Forelimb muscle (tissue), 1 donor: ENCODE measurements around the gene WIPF1. TPM values are rescaled to one million over a fixed set of nuclear protein-coding genes. Genes with fewer than 3 reads are reported as not detected.

Experiments used
- DNase-seq: peaks from one replicate; pipeline ENCODE4 v3.0.0-alpha.2; 2013; ENCODE audit warnings: low read depth
- polyA plus RNA-seq: library from polyadenylated mRNA; unstranded; fragments of 120-200 nt; gene quantifications from one replicate; pipeline ENCODE4 v1.2.1, GENCODE V29; 2013; ENCODE audit not compliant: insufficient read length

WIPF1 gene
- polyA plus RNA-seq, 1 donor = 34.2 TPM

DNA sequence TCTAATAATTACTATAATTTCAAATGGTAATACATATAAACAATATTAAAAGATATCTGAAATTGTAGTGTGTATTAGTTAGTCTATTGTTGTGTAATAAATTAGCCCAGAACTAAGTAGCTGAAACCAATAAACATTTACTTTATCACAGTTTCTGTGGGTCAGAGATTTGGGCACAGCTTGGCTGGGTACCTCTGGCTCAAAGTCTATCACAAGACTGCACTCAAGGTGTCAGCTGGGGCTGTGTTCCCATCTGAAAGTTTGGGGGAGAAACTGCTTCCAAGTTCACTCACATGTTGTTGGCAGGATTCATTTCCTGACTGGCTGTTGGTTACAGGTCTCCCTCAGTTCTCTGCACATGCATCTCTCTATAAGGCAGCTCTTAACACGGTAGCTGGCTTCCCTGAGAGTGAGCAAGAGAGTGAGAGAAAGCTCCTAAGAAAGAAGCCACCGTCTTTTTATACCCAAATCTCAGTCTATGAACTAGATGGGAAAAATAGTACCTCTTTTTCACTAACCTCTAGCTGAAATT, 25.6 kb upstream of the WIPF1 start:
- DNase-seq = no peak

DNA sequence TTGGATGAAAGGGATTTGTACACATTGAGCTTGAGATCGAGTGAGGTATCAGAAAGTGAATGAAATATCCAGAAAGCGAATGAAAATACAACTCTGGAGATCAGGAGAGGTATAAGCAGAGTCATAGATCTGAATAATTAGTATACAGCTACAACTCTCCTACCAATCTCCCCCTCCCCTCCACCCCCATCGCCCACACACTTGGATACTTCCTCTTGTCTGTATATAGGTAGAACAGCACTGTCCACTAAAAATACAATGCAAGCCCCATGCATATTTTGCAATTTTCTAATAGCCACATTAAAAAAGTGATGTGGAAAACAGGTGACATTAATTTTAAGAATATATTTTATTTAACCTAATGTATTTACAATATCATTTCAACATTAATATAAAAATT, 23.7 kb upstream of the WIPF1 start:
- DNase-seq = no peak

DNA sequence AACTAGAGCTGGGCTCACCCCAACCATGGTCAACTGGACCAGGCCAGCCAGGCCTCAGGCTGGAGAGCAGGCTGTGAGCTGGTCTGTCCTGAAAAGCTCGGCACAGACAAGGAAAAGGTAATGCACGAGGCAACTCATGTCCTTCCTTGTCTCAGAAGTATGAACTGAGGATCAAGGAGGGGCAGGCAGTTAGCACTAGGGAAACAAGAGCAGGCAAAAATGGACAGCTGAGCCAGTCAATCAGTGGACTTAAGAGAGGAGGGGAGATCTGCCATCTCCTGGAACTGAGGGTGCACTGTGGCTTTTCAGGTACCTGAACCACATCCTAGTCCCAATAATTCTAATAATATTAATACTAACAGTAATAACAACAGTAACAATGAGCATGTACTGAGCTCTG, 20.6 kb upstream of the WIPF1 start:
- DNase-seq = no peak

DNA sequence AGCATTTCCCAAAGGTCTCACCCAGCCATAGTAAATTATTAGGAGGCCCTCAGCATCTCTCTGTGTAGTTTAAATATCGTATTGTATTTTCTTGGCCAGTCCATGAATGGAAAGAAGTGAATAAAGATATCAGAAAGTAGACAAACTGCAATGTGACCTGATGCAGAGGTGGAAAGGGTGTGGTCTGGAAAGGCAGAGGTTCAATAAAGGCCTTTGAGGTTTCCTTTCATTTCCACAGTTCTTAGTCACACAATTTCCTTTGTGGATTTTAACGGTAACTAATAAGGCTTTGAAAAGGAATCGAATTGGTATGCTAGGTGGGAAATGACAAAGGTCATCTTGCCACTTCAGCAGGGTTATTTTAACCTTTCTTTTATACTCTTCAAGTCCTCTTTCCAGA, 20.1 kb upstream of the WIPF1 start:
- DNase-seq = no peak

GRCh38 chr2:174617120-174617519, 19.5 kb upstream of the WIPF1 start:
- DNase-seq = no peak

- DNase-seq = no peak
These were observed 18.4 kb upstream of the WIPF1 start for GRCh38 chr2:174615871-174616436.

DNA sequence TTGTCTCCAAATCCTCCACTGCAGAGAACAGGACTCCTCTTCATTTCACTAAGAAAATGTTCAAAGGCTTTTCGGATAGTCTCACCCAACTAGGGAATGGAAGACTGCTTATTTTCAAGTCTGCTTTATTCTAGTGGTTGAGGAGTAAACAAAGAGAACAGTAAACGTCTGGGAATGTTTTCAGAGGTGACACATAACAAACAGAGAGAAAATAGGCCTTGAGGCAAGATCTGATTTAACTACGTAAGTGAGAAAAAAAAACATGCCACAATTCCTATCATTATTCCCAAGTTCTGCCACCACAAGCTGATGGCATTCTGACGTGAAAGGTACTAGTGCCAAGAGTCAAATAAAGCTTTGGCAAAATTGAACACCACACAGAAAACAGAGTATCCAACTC, 16.7 kb upstream of the WIPF1 start:
- no peak for DNase-seq

- DNase-seq = no peak
These were observed 15.9 kb upstream of the WIPF1 start for GRCh38 chr2:174613531-174613930.

DNA sequence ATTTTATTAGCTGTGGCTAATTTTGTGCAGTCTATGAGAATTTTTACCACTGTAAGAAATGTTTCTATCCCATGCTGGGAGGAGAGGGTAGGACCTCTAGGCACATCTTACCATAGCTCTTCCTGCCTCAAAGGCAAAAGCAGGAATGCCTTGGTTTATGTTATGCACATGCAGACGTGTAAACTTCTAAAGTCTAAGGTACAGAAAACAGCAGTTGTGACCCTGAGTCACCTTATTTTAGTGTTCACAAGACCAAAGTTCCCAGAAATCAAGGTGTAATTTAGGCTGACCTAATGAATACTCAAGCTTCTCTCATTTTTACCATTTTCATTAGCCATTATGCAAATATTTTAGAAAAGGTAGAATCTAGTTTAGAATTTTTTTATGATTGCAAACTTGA, 15.4 kb upstream of the WIPF1 start:
- no peak for DNase-seq

- DNase-seq = no peak
These were observed 14.2 kb upstream of the WIPF1 start for GRCh38 chr2:174611854-174612253.

GRCh38 chr2:174611006-174611405, 13.4 kb upstream of the WIPF1 start:
- DNase-seq = no peak

DNA sequence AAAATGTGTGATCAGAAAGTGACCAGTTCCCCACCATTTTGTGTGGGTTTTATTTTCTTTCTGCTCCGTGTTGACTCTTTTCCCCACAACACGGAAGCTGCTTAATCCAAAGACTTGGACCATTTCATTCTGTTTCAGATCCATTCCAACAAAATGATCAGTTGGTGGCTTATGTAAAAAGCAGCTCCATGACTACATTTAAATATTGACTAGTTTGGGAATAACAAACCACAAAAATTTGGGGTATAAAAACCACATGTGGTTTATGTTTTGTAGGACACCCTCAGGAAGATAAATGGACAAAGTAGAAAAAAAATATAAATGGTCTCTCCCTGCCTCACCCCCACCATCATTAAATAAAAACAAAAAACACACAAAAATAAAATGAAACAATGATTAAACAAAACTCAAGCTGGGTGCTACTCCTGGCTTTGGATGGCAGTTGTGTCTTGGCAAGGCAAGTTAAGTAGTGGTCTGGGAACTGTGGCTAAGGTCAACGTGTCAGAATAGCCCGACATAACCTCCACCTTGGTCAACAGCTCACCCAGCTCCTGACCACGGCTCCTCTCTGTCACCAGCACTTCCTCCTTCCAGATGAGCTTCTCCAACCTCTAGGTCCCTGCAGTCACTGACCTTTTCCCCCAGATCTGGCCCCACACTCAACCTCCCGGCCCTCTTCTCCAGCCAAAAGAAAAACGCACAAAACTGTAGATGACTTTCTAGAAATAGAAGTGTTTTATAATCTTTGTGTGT, 12.8 kb upstream of the WIPF1 start:
- no peak for DNase-seq

DNA sequence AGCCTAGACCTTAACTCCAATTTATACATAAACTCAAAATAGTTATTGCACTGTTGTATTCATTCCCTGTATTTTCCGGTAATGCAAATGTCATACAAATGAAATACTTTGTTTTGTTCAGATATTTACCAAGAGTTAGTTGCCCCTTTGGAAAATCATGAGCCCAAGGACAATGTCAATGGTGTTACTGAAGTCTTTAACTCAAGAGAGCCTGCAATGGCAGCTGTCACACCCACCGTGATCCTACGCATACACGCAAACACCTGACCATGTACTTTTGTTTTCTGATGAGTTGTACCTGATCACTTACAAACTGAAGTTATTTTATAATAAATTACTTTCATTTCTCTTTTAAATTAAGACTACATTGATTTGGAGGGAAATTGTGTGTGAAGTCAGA, 11.7 kb upstream of the WIPF1 start:
- DNase-seq = no peak

DNA sequence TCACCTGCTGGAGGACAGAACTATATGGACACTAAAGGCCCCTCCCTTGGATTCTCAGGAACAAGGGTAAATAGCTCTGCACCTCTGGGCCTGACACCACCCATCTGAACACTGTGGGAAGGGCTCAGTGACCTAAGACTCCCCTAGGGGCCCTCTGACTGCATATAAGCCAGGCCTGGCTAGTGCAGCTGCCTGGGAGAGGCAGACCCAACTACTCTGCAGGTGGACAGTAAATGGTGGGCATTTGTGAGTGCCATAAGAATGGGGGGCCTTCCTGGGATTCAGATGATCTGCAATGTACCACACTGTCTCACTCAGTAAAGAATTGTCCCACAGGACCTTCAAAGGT, 11.2 kb upstream of the WIPF1 start:
- DNase-seq = no peak

- no peak for DNase-seq
These were observed 10.6 kb upstream of the WIPF1 start for GRCh38 chr2:174607989-174608865.

- no peak for DNase-seq
These were observed 10.0 kb upstream of the WIPF1 start for GRCh38 chr2:174607584-174607983.

DNA sequence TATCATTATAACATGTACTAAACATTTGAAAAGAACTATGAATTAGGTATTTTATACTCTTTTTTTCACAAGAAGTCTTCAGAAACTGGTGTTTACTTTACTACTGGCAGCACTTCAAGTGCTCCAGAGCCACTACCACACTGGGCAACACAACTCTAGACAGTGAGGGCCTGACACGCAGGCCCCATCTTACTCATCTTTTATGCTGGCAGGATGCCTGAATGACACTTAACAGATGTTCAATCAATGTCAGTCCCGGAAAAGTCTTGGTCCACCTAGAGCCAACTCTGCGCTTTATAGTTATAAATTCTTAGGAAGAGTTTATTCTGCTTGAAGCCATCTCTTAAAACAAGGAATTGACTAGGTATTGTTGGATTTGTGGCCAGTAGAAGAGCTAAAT, 8.7 kb upstream of the WIPF1 start:
- DNase-seq = no peak

DNA sequence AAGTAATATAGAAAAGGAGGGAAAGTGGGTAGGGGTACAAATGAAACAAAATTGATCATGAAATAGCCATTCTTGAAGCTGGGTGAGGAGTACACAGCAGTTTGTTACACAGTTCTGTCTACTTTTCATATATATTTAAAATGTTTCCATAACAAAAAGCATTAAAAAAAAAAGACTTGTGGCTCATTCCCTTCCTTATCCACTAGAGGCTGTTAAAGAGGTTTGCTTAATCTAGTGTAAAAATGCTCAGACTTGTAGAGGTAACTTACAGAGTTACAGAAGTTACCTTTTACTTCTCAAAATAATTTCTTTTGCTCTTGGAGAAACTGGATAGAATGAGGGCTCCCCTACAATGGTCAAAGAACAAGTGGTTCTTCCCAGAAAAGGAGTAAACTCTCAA, 8.1 kb upstream of the WIPF1 start:
- DNase-seq = no peak

GRCh38 chr2:174603280-174603679, 5.7 kb upstream of the WIPF1 start:
- no peak for DNase-seq

DNA sequence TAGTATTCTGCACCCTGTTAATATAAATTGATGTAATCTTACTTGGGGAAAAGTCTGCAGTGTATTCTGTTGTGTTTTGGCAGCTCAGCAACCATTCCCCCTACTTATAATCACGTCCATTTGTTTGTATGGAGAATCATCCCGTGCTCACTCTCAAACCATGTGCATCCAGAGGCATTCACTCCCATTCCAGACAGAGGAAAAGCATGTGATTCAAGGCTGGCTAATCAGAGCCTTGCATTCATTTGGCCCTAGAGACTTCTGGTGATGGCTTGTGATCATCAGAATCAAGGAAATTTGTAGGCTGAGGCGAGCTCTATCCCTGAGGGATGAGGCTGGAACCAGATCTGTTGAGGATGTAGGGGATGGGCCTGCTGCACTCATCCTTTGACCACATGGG, 5.1 kb upstream of the WIPF1 start:
- no peak for DNase-seq

DNA sequence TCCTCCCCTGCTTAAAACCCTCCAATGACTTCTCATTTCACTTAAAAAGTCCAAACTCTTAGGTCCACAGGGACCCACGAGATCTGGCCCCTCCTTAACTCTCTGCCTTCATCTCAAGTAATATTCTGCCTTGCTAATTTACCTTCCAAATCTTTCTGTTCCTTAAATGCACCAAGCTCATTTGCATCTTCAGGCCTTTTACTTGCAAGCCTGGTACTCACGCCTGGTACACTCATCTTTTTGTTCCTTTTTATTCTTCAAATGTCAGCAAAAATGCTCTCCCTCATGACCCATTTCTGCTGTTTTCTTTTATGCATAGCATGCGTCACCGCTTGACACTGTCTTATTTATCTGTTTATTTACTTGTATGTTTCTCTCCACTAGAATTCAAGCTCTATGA, 2.7 kb upstream of the WIPF1 start:
- DNase-seq = no peak

- no peak for DNase-seq
These were observed 1.8 kb upstream of the WIPF1 start for GRCh38 chr2:174599310-174599921.
